Measurements from ENCODE around the gene MISP. TPM values are rescaled to one million over a fixed set of nuclear protein-coding genes. Genes with fewer than 3 reads are reported as not detected.

The MISP gene
- total RNA-seq, 1 donor: not detected

DNA sequence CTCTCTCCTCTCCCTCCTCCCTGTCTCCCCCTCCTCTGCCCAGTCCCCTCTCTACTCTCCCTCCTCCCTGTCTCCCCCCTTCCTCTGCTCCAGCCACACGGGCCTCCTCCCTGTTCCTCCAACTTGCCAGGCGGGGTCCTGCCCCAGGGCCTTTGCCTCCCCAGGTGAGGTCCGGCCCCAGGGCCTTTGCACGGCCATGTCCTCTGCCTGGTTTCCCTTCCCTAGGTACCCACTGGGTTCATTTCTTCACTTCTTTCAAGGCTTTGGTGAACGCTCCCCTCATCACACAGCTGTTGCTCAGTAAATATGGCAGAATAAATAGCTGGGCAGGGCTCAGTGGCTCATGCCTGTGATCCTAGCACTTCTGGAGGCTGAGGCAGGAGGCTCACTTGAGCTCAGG, 21.2 kb downstream of the MISP start:
- H3K4me3 ChIP-seq (ENCODE audit: low read length): no peak overlapping the region
- no peaks in the 10 kb centered on the region for H3K4me1 ChIP-seq (ENCODE audit: insufficient read depth, low read length)
- H3K27me3 ChIP-seq (ENCODE audit: insufficient read depth, low read length): no peaks in the 10 kb centered on the region
- no peaks in the 10 kb centered on the region for H3K9me3 ChIP-seq (ENCODE audit: low read depth, low read length)

DNA sequence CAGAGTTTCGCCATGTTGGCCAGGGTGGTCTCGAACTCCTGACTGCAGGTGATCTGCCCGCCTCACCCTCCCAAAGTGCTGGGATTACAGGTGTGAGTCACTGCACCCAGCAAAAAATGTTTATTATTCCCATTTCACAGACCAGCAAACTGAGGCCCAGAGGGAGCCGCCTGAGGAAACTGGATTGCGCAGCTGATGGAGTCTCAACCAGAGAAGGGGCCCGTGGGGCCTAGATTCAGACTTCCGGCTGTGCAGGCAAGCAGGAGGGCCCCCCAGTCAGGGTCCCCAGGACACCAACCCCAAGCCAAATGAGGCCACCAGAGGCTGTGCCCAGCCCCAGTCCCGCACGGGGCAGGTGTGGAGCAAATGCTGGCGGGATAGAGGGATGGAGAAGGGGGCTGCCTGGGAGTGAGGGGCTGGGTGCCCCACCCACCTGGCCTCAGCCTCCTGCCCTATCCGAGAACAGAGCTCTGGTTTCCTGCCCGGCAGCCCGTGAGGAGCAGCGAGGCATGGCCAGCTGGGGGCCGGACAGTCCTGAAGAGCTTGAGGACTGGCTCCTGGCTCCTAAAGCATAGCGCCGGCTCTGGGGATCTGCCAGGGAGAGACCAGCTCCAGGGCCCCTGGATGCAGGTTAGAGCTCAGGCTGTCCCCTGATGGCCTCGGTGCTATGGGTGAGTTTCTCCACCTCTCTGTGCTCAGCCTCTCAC, 22.0 kb downstream of the MISP start:
- no peak overlapping the region for H3K4me3 ChIP-seq (ENCODE audit: low read length)
- no peaks in the 10 kb centered on the region for H3K27me3 ChIP-seq (ENCODE audit: insufficient read depth, low read length)
- no peaks in the 10 kb centered on the region for H3K4me1 ChIP-seq (ENCODE audit: insufficient read depth, low read length)
- H3K9me3 ChIP-seq (ENCODE audit: low read depth, low read length): no peaks in the 10 kb centered on the region

GRCh38 chr19:776549-776948, 25.6 kb downstream of the MISP start:
- Histone ChIP-seq H3K9me3 (ENCODE audit: low read depth, low read length) (no peaks in the 10 kb centered on the region), H3K4me3 (ENCODE audit: low read length) (no peak overlapping the region), H3K4me1 (ENCODE audit: insufficient read depth, low read length) (no peaks in the 10 kb centered on the region), H3K27me3 (ENCODE audit: insufficient read depth, low read length) (no peaks in the 10 kb centered on the region)

GRCh38 chr19:778910-779653, 28.2 kb downstream of the MISP start:
- no peaks in the 10 kb centered on the region for H3K27me3 ChIP-seq (ENCODE audit: insufficient read depth, low read length)
- H3K4me1 ChIP-seq (ENCODE audit: insufficient read depth, low read length): no peaks in the 10 kb centered on the region
- no peak overlapping the region for H3K4me3 ChIP-seq (ENCODE audit: low read length)
- no peaks in the 10 kb centered on the region for H3K9me3 ChIP-seq (ENCODE audit: low read depth, low read length)

GRCh38 chr19:780935-781334, 30.0 kb downstream of the MISP start:
- H3K27me3 ChIP-seq (ENCODE audit: insufficient read depth, low read length): no peaks in the 10 kb centered on the region
- H3K9me3 ChIP-seq (ENCODE audit: low read depth, low read length): no peaks in the 10 kb centered on the region

DNA sequence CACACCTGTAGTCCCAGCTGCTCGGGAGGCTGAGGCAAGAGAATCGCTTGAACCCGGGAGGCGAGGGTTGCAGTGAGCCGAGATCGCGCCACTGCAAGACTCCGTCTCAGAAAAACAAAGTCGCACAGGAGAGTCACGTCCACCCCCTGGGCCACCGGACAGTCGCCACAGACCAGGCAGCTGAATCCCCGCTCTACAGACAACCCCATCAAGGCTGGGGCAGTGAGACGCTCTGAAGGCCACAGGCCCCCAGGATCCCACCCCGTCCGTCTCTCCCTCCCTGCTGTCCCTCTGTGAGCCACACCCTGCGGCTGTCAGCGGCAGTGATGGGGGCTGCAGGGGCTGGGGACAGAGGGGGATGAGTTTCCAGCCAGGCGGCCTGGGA, 30.9 kb downstream of the MISP start:
- no peaks in the 10 kb centered on the region for H3K4me1 ChIP-seq (ENCODE audit: insufficient read depth, low read length)
- H3K27me3 ChIP-seq (ENCODE audit: insufficient read depth, low read length): no peaks in the 10 kb centered on the region

More at GRCh38 chr19:780935-781334, 30.0 kb downstream of the MISP start:
- Histone ChIP-seq H3K4me3 (ENCODE audit: low read length) (no peak overlapping the region), H3K4me1 (ENCODE audit: insufficient read depth, low read length) (no peaks in the 10 kb centered on the region)

DNA sequence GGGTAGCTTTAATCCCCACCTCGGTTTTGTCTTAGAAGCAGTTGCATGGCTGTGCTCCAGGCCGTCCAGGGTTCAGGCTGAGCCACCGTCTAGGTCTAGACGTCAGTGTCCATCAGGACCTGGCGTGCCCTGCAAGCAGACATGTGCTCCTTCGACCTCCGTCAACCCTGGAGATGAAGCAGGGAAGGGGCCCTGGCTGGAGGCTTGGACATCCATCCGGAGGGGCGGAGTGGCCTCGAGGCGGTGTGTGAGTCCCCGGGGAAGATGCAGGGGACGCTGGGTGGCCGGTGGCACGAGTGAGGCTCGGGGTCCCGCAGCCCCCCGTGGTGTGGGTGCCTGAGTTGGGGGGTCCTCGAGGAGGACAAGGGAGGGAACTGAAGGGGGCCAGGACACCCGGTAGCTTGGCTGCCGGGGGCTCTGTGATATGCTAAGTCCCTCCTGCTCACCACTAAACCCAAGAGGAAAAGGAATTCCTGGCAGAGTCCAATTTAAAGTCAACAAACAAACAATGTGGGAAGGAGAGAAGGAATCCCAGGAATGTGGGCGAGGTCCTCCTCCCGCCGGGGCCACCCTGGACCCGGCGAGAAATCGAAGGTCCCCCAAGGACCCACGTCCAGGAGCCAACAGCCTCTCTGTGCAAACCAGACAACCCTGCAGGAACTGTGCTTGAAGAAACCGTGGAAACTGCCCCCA, 31.4 kb downstream of the MISP start:
- Histone ChIP-seq H3K4me1 (ENCODE audit: insufficient read depth, low read length) (no peaks in the 10 kb centered on the region), H3K27me3 (ENCODE audit: insufficient read depth, low read length) (no peaks in the 10 kb centered on the region), H3K9me3 (ENCODE audit: low read depth, low read length) (no peaks in the 10 kb centered on the region), H3K4me3 (ENCODE audit: low read length) (no peak overlapping the region)

More for the DNA sequence above, 30.9 kb downstream of the MISP start:
- H3K9me3 ChIP-seq (ENCODE audit: low read depth, low read length): no peaks in the 10 kb centered on the region
- no peak overlapping the region for H3K4me3 ChIP-seq (ENCODE audit: low read length)

DNA sequence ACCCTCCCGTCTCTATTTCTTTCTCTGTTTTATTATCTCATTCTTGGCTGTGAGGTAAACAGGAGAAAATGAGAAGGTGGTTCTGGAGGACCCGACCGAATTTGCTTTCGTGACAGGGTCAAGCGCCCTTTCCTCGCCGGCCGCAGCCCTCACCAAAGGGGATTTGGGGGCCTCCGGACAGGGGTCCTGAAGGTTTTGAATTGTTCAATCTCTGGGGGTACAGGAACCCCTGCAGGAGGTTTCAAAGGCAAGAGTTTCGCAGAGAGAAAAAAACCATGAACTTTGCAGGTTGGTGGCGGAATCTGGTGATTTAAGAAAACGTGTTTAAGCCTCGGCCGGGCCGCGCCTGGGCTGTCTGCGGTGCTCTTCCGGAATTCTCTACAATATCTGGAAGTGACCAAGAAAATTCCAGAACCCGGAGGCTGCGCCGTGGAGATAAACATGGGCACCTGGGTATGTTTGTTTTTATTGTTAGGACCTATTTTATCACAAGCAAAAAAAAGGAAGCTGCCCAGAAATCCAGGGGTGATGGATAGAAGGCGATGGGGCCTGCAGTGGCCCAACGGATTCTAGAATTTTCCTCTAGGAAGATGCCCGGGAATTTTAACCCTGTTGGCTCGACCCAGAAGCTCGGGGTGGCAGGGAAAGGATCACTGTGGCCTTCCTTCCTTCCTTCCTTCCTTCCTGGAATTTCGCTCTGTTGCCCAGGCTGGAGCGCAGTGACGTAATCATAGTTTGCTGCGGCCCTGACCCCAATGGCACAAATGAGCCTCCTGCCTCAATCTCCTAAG, 32.2 kb downstream of the MISP start:
- Histone ChIP-seq H3K4me1 (ENCODE audit: insufficient read depth, low read length) (no peaks in the 10 kb centered on the region), H3K27me3 (ENCODE audit: insufficient read depth, low read length) (no peaks in the 10 kb centered on the region), H3K4me3 (ENCODE audit: low read length) (no peak overlapping the region)

DNA sequence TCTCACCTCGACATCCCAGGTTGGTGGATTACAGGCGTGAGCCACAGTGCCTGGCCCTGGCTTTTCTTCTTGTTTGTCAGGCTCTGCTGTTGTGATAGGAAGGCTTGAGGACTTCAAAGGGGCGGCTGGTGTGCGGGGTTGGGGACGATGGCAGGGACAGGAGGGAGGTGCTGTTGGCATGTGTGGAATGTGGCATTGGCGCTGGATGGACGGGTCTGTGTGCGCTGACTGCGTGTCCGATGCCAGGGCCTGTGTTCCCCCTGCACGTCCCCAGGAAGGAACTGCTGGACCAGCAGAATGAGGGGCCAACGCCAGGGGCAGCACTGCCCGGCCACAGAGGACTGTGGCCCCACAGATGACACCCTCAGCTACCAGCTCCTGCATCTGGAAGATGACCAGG, 33.6 kb downstream of the MISP start:
- no peaks in the 10 kb centered on the region for H3K9me3 ChIP-seq (ENCODE audit: low read depth, low read length)

More for the DNA sequence above, 32.2 kb downstream of the MISP start:
- H3K9me3 ChIP-seq (ENCODE audit: low read depth, low read length): no peaks in the 10 kb centered on the region

DNA sequence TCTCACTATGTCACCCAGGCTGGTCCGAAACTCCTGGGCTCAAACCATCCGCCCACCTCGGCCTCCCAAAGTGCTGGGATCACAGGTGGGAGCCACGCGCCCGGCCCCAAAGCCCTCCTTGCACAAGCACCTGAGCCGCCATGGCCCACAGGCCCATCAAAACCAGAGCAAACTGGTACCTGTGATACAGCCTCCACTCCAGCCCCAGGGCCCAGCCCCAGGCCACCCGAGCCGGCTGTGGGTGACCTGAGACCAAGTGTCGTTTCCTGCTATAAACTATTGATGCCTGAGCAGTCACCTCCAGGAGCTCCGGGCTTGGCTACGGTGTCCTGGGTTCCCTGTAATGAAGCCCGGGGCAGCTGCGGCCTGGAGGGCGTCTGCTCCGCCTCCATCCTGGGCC, 36.6 kb downstream of the MISP start:
- no peaks in the 10 kb centered on the region for H3K27me3 ChIP-seq (ENCODE audit: insufficient read depth, low read length)

More for the DNA sequence above, 33.6 kb downstream of the MISP start:
- H3K4me1 ChIP-seq (ENCODE audit: insufficient read depth, low read length): no peaks in the 10 kb centered on the region
- H3K4me3 ChIP-seq (ENCODE audit: low read length): no peak overlapping the region
- no peaks in the 10 kb centered on the region for H3K27me3 ChIP-seq (ENCODE audit: insufficient read depth, low read length)

DNA sequence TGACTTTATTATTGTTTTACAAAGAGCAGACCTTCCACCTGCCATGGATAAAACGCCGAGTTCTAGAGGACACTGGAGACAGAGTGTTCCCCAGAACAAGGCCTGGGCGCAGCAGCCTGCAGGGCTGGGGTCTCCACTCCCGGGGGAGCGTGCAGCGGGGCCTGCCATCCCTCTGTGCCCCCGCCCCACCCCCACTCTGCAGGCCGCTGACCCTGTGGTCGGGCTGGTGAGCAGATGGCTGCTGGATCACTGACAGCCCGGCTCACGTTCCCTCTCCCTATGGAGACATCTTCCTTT, 37.7 kb downstream of the MISP start:
- H3K27me3 ChIP-seq (ENCODE audit: insufficient read depth, low read length): no peaks in the 10 kb centered on the region
- no peaks in the 10 kb centered on the region for H3K4me1 ChIP-seq (ENCODE audit: insufficient read depth, low read length)
- no peak overlapping the region for H3K4me3 ChIP-seq (ENCODE audit: low read length)
- H3K9me3 ChIP-seq (ENCODE audit: low read depth, low read length): no peaks in the 10 kb centered on the region

More for the DNA sequence above, 36.6 kb downstream of the MISP start:
- Histone ChIP-seq H3K4me3 (ENCODE audit: low read length) (no peak overlapping the region), H3K9me3 (ENCODE audit: low read depth, low read length) (no peaks in the 10 kb centered on the region), H3K4me1 (ENCODE audit: insufficient read depth, low read length) (no peaks in the 10 kb centered on the region)

GRCh38 chr19:788983-789700, 38.2 kb downstream of the MISP start:
- H3K4me1 ChIP-seq (ENCODE audit: insufficient read depth, low read length): no peaks in the 10 kb centered on the region
- no peaks in the 10 kb centered on the region for H3K27me3 ChIP-seq (ENCODE audit: insufficient read depth, low read length)
- H3K4me3 ChIP-seq (ENCODE audit: low read length): no peak overlapping the region
- H3K9me3 ChIP-seq (ENCODE audit: low read depth, low read length): no peaks in the 10 kb centered on the region

DNA sequence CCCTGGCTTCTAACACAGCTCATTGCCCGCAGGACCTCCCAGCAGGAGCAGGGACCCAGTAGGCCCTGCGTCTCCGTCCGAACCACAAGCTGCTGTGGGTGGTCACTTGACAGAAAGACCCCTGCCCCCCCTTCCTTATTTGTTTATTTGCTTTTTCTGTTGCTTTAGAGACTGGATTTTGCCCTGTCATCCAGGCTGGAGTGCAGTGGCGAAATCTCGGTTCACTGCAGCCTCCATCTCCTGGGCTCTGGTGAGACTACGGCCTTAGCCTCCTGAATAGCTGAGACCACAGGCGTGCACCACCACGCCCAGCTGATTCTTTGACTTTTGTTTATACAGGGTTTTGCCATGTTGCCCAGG, 38.8 kb downstream of the MISP start:
- Histone ChIP-seq H3K4me3 (ENCODE audit: low read length) (no peak overlapping the region), H3K4me1 (ENCODE audit: insufficient read depth, low read length) (no peaks in the 10 kb centered on the region), H3K27me3 (ENCODE audit: insufficient read depth, low read length) (no peaks in the 10 kb centered on the region), H3K9me3 (ENCODE audit: low read depth, low read length) (no peaks in the 10 kb centered on the region)

DNA sequence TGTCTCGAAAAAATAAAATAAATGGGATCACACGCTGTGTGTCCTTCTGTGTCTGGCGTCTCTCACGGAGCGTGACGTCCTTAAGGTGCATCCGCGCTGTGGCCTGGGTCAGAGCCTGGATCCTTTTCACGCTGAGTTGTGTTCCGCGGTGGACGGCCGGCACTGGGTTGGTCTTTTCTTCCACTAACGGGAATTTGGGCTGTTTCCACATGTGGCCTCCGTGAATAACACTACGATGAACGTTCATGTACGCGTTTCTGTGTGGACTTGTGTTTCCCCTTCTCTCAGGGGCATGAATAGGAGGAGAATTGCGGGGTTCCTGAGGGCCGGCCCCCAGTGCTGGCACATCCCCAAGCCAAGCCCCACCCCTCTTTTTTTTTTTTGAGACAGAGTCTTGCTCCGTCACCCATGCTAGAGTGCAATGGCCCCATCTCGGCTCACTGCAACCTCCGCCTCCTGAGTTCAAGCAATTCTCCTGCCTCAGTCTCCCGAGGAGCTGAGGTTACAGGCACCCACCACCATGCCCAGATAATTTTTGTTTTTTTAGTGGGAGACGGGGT, 40.2 kb downstream of the MISP start:
- no peak overlapping the region for H3K4me3 ChIP-seq (ENCODE audit: low read length)
- H3K4me1 ChIP-seq (ENCODE audit: insufficient read depth, low read length): peaks cover 2% of the 10 kb centered on the region
- H3K9me3 ChIP-seq (ENCODE audit: low read depth, low read length): no peaks in the 10 kb centered on the region
- H3K27me3 ChIP-seq (ENCODE audit: insufficient read depth, low read length): no peaks in the 10 kb centered on the region

All from mononuclear cell (primary cell).